CD4-positive, CD25-positive, alpha-beta regulatory T cell (primary cell): ENCODE data around the gene MAGEA3. TPM values are rescaled to one million over a fixed set of nuclear protein-coding genes. Genes with fewer than 3 reads are reported as not detected.
"Not testable (repeated sequence)": the region's sequence is repeated elsewhere in the genome, so short reads cannot be mapped to it uniquely, and the experiment has no call there.

Experiments
- ATAC-seq, 2 donors: fragments of 150-1000 bp; cut with Tn5 transposase; one replicate each; pipeline ENCODE4 v1.10.0; 2021; ENCODE audit warnings: low read depth in 2 of 2, moderate number of reproducible peaks in 2 of 2, moderate library complexity in 1 of 2
- DNase-seq, 3 donors: peaks; one replicate each; pipeline versions ENCODE4 v3.0.0 to v3.0.0-alpha.2; 2012 to 2022; ENCODE audit warnings: mixed read lengths in 1 of 3
- H3K27ac ChIP-seq: one replicate; pipeline ENCODE4 v1.7.0; 2013; ENCODE audit warnings: mild to moderate bottlenecking, low read length; ENCODE audit not compliant: insufficient read depth, poor library complexity, severe bottlenecking
- H3K27me3 ChIP-seq: one replicate; pipeline ENCODE4 v1.7.0; 2013; ENCODE audit warnings: low read length; ENCODE audit not compliant: control insufficient read depth, insufficient read depth
- H3K36me3 ChIP-seq: one replicate; pipeline ENCODE4 v1.7.0; 2013; ENCODE audit warnings: mild to moderate bottlenecking, low read length, moderate library complexity; ENCODE audit not compliant: control insufficient read depth, insufficient read depth
- H3K4me1 ChIP-seq: 2 replicates; pipeline ENCODE4 v1.7.0; 2013; ENCODE audit warnings: mild to moderate bottlenecking, low read length; ENCODE audit not compliant: insufficient read depth, control insufficient read depth, poor library complexity, severe bottlenecking
- H3K4me3 ChIP-seq: one replicate; pipeline ENCODE4 v1.7.0; 2013; ENCODE audit warnings: low read depth, mild to moderate bottlenecking, low read length, moderate library complexity
- H3K9me3 ChIP-seq, 2 experiments: 1 replicate in 1 of 2; 2 replicates in 1 of 2; pipeline ENCODE4 v1.7.0; 2013; ENCODE audit warnings: low read length in 2 of 2, mild to moderate bottlenecking in 1 of 2, moderate library complexity in 1 of 2; ENCODE audit not compliant: control insufficient read depth in 2 of 2
- H3K27ac Mint-ChIP-seq, 3 donors: one replicate each; pipeline ENCODE4 v1.8.0; 2020 to 2022; ENCODE audit warnings: mild to moderate bottlenecking in 3 of 3, mixed read lengths in 3 of 3, moderate library complexity in 2 of 3
- H3K27me3 Mint-ChIP-seq: one replicate; pipeline ENCODE4 v1.8.0; 2022; ENCODE audit warnings: mild to moderate bottlenecking, mixed read lengths
- H3K36me3 Mint-ChIP-seq: one replicate; pipeline ENCODE4 v1.8.0; 2020; ENCODE audit warnings: mixed read lengths
- H3K4me1 Mint-ChIP-seq, 4 donors: one replicate each; pipeline ENCODE4 v1.8.0; 2020 to 2022; ENCODE audit warnings: mixed read lengths in 4 of 4, mild to moderate bottlenecking in 1 of 4
- H3K4me3 Mint-ChIP-seq, 4 donors: one replicate each; pipeline ENCODE4 v1.8.0; 2020 to 2022; ENCODE audit warnings: mild to moderate bottlenecking in 4 of 4, mixed read lengths in 4 of 4, moderate library complexity in 3 of 4
- H3K9me3 Mint-ChIP-seq, 7 donors: one replicate each; pipeline ENCODE4 v1.8.0; 2020 to 2022; ENCODE audit warnings: mixed read lengths in 7 of 7, mild to moderate bottlenecking in 3 of 7, moderate library complexity in 2 of 7
- polyA plus RNA-seq, 4 donors: library from polyadenylated mRNA; unstranded; fragments of 300-500 nt; fragmentation: Illumina TruSeq; gene quantifications; one replicate each; pipeline ENCODE4 v1.2.3, GENCODE V29; 2021
- total RNA-seq: library from RNA; stranded (reverse); gene quantifications from one replicate; pipeline ENCODE4 v1.2.3, GENCODE V29; 2022

MAGEA3 gene
- total and polyA plus RNA-seq, 5 donors from 2014 or later: not detected

- not testable (repeated sequence) for H3K4me1 ChIP-seq, DNase-seq, H3K4me1 Mint-ChIP-seq
Measured at GRCh38 chrX:152674652-152675051, 23.9 kb upstream of the MAGEA3 start.

GRCh38 chrX:152681012-152681411, 17.6 kb upstream of the MAGEA3 start:
- H3K27ac ChIP-seq, H3K36me3 ChIP-seq, H3K27me3 Mint-ChIP-seq, H3K4me3 Mint-ChIP-seq, ATAC-seq, H3K27ac Mint-ChIP-seq, H3K9me3 Mint-ChIP-seq, DNase-seq, H3K4me1 ChIP-seq, H3K36me3 Mint-ChIP-seq, H3K4me1 Mint-ChIP-seq, H3K9me3 ChIP-seq, H3K27me3 ChIP-seq, H3K4me3 ChIP-seq: not testable (repeated sequence)

More at GRCh38 chrX:152674652-152675051, 23.9 kb upstream of the MAGEA3 start:
- H3K36me3 ChIP-seq, ATAC-seq, H3K27ac ChIP-seq, H3K36me3 Mint-ChIP-seq, H3K9me3 Mint-ChIP-seq, H3K27me3 Mint-ChIP-seq, H3K4me3 Mint-ChIP-seq, H3K9me3 ChIP-seq, H3K27ac Mint-ChIP-seq, H3K4me3 ChIP-seq, H3K27me3 ChIP-seq: not testable (repeated sequence)

- H3K9me3 Mint-ChIP-seq, H3K4me3 Mint-ChIP-seq, H3K4me1 ChIP-seq, ATAC-seq, H3K27ac ChIP-seq, H3K27me3 ChIP-seq, H3K36me3 Mint-ChIP-seq, H3K9me3 ChIP-seq, H3K36me3 ChIP-seq, H3K4me3 ChIP-seq, DNase-seq, H3K27ac Mint-ChIP-seq, H3K4me1 Mint-ChIP-seq, H3K27me3 Mint-ChIP-seq: not testable (repeated sequence)
Measured at GRCh38 chrX:152700390-152700789, 1.8 kb downstream of the MAGEA3 start.

GRCh38 chrX:152706500-152706899, 7.9 kb downstream of the MAGEA3 start:
- H3K9me3 ChIP-seq, DNase-seq, H3K36me3 ChIP-seq, H3K4me3 ChIP-seq, H3K36me3 Mint-ChIP-seq, H3K27ac Mint-ChIP-seq, H3K27ac ChIP-seq, H3K27me3 ChIP-seq, H3K27me3 Mint-ChIP-seq, H3K4me3 Mint-ChIP-seq, H3K9me3 Mint-ChIP-seq, H3K4me1 Mint-ChIP-seq, H3K4me1 ChIP-seq, ATAC-seq: not testable (repeated sequence)

- H3K27me3 Mint-ChIP-seq, DNase-seq, H3K27me3 ChIP-seq, H3K27ac ChIP-seq, H3K36me3 Mint-ChIP-seq, ATAC-seq, H3K4me3 ChIP-seq, H3K4me1 ChIP-seq, H3K4me3 Mint-ChIP-seq, H3K9me3 Mint-ChIP-seq, H3K4me1 Mint-ChIP-seq, H3K9me3 ChIP-seq, H3K36me3 ChIP-seq, H3K27ac Mint-ChIP-seq: not testable (repeated sequence)
Measured at GRCh38 chrX:152709173-152709572, 10.6 kb downstream of the MAGEA3 start, which contains the start of gene CSAG2. Gene CSAG2 (minus strand): TSS chrX:152709273. CDS start chrX:152709112, 161 bp downstream.

GRCh38 chrX:152713195-152713594, 14.6 kb downstream of the MAGEA3 start:
- ATAC-seq: not testable (repeated sequence)

GRCh38 chrX:152713815-152714787, 15.5 kb downstream of the MAGEA3 start, which contains the start of gene MAGEA2B:
Gene MAGEA2B (plus strand): TSS chrX:152714628. CDS start chrX:152717107, 2,479 bp downstream.
- ATAC-seq, H3K4me3 Mint-ChIP-seq, H3K4me1 Mint-ChIP-seq, H3K4me1 ChIP-seq, H3K27ac ChIP-seq, H3K36me3 ChIP-seq, H3K27me3 Mint-ChIP-seq, H3K9me3 ChIP-seq, H3K27ac Mint-ChIP-seq, H3K9me3 Mint-ChIP-seq, DNase-seq, H3K27me3 ChIP-seq, H3K36me3 Mint-ChIP-seq, H3K4me3 ChIP-seq: not testable (repeated sequence)

More at GRCh38 chrX:152713195-152713594, 14.6 kb downstream of the MAGEA3 start:
- not testable (repeated sequence) for H3K36me3 ChIP-seq, H3K9me3 ChIP-seq, H3K9me3 Mint-ChIP-seq, H3K27ac ChIP-seq, H3K4me1 ChIP-seq, DNase-seq, H3K27me3 ChIP-seq, H3K36me3 Mint-ChIP-seq, H3K4me3 Mint-ChIP-seq, H3K27ac Mint-ChIP-seq, H3K4me3 ChIP-seq, H3K4me1 Mint-ChIP-seq, H3K27me3 Mint-ChIP-seq

GRCh38 chrX:152725409-152725808, 26.8 kb downstream of the MAGEA3 start:
- Mint-ChIP-seq H3K4me3 (no peak overlapping the region), H3K36me3 (no peaks in the 10 kb centered on the region), H3K27me3 (peaks cover 10% of the 10 kb centered on the region), H3K9me3 (no peaks in the 10 kb centered on the region), H3K27ac (no peak overlapping the region), H3K4me1 (no peaks in the 10 kb centered on the region)
- Histone ChIP-seq H3K4me1 (no peaks in the 10 kb centered on the region), H3K27me3 (no peaks in the 10 kb centered on the region), H3K36me3 (no peaks in the 10 kb centered on the region), H3K4me3 (no peak overlapping the region), H3K9me3 (no peaks in the 10 kb centered on the region), H3K27ac (no peak overlapping the region)
- ATAC-seq (no peak), DNase-seq (no peak)
